Measurements from ENCODE around the gene HHAT.
"Not testable (repeated sequence)": the region's sequence is repeated elsewhere in the genome, so short reads cannot be mapped to it uniquely, and the experiment has no call there.

GRCh38 chr1:210661520-210661919 is 332.8 kb downstream of the HHAT start:
- TF ChIP-seq EZH2 (IDR thresholded peaks at IDR 0.05; ENCODE audit: insufficient read depth, poor library complexity, severe bottlenecking); EZH2phosphoT487 (IDR thresholded peaks at IDR 0.05; ENCODE audit: insufficient read depth, low read depth): not testable (repeated sequence)

Data from GM23248 (cell line).